Smooth muscle cell of trachea (primary cell): Measurements from ENCODE around the gene ACOT4. TPM values are rescaled to one million over a fixed set of nuclear protein-coding genes. Genes with fewer than 3 reads are reported as not detected.

Source experiments
- total RNA-seq: library from RNA; depleted of rRNA; stranded (reverse); fragments of >200 nt; gene quantifications from 2 replicates; pipeline ENCODE4 v1.2.1, GENCODE V29; 2014

The ACOT4 gene, protein sequence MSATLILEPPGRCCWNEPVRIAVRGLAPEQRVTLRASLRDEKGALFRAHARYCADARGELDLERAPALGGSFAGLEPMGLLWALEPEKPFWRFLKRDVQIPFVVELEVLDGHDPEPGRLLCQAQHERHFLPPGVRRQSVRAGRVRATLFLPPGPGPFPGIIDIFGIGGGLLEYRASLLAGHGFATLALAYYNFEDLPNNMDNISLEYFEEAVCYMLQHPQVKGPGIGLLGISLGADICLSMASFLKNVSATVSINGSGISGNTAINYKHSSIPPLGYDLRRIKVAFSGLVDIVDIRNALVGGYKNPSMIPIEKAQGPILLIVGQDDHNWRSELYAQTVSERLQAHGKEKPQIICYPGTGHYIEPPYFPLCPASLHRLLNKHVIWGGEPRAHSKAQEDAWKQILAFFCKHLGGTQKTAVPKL
- total RNA-seq = 0.15 and 0.99 TPM in 2 replicates

DNA sequence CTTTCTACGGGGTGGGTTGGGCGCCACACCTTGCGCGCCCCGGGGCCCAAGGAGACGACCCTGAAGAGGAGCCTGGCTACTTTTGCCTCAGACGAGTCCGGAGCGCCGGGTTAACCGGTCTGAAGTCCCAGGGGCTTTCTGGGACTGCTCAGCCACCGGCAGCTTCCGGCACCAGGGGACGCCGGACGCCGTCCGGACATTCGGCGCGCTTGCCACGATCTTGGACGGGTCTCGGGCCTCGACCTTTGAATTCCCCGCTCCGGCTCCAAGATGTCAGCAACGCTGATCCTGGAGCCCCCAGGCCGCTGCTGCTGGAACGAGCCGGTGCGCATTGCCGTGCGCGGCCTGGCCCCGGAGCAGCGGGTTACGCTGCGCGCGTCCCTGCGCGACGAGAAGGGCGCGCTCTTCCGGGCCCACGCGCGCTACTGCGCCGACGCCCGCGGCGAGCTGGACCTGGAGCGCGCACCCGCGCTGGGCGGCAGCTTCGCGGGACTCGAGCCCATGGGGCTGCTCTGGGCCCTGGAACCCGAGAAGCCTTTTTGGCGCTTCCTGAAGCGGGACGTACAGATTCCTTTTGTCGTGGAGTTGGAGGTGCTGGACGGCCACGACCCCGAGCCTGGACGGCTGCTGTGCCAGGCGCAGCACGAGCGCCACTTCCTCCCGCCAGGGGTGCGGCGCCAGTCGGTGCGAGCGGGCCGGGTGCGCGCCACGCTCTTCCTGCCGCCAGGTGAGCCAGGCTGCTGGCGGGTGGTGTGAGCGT, at the start of gene ACOT4:
ACOT4 (plus strand) TSS at position 184 of the 760 bp plus-strand sequence; CDS start at position 271, 87 bp downstream.

DNA sequence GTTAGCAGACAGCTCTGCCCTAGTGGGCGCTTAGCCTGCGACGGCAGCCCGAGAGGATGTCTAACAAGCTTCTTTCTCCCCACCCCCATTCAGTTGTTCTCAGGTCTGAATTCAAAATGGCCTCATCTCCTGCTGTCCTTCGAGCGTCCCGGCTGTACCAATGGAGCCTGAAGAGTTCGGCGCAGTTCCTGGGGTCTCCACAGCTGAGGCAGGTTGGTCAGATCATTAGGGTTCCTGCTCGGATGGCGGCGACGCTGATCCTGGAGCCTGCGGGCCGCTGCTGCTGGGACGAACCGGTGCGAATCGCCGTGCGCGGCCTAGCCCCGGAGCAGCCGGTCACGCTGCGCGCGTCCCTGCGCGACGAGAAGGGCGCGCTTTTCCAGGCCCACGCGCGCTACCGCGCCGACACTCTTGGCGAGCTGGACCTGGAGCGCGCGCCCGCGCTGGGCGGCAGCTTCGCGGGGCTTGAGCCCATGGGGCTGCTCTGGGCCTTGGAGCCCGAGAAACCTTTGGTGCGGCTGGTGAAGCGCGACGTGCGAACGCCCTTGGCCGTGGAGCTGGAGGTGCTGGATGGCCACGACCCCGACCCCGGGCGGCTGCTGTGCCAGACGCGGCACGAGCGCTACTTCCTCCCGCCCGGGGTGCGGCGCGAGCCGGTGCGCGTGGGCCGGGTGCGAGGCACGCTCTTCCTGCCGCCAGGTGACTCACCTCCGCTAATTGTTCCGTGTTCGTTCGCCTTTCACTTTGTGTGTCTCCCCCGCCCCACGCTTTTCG, 22.3 kb upstream of the ACOT4 start, which contains the start of gene ACOT2:
ACOT2 (plus strand) TSS at position 29 of the 774 bp plus-strand sequence; CDS start at position 57, 28 bp downstream.

DNA sequence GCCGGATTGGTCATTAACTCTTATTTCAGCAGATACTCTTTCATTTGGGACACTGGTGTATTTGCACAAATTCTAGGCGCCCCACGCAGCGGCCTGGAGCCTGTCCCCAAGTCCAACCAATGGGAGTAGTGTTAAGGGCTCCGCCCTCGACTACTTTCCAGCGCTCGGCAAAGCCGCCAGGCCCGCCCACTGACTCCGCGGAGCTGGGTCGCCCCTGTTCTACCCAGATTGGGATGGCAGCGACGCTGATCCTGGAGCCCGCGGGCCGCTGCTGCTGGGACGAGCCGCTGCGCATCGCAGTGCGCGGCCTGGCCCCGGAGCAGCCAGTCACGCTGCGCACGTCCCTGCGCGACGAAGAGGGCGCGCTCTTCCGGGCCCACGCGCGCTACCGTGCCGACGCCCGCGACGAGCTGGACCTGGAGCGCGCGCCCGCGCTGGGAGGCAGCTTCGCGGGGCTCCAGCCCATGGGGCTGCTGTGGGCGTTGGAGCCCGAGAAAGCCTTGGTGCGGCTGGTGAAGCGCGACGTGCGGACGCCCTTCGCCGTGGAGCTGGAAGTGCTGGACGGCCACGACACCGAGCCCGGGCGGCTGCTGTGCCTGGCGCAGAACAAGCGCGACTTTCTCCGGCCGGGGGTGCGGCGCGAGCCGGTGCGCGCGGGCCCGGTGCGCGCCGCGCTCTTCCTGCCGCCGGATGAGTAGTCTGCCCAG, 20.8 kb downstream of the ACOT4 start, which contains the start of gene ACOT6:
ACOT6 (plus strand) TSS at position 179 of the 707 bp plus-strand sequence; CDS start at position 234, 55 bp downstream.

DNA sequence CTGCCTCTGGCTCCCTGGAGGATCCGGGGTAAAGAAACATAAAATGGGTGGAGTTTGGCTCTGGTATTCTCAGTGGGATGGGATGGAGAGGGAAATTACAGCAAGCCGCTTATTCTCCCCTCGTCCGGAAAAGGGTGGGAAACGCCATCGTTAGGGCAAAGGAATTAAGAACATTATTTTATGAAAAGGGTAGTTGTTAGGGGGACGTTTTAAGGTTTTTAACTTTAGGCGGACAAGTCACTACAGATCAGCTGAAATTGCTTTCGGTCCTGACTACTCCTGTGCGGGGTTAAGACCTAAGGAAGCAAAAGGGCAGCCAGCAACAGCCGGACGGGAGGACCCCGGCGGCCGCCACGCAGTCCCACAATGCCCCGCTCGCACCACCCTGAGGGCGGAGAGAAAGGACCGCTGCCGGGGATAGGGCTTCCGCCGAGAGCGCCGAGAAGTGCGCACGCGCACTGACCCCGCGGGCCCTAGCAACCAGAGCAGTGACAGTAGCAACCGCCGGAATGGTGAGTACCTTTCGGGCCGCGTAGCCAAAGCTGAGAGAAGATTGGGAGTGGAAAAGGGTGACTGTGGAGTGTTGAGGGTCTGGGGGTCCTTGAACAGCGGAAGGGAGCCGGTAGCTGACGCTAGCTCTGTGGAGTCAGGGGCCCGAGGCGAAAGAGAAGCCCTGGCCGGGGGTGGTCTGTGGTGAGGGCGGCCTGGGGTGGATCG, 53.0 kb downstream of the ACOT4 start, which contains the start of gene DNAL1:
DNAL1 (plus strand) TSS at position 456 of the 717 bp plus-strand sequence; CDS start at position 510, 54 bp downstream.

Other genes with a start within 250 kb of the ACOT4 start
- 29.8 and 36.7 TPM in 2 replicates for gene NUMB, start 133.3 kb upstream of the ACOT4 start, total RNA-seq
- 13.5 and 22.7 TPM in 2 replicates for gene RIOX1, start 100.9 kb upstream of the ACOT4 start, total RNA-seq
- gene ACOT1, start 54.7 kb upstream of the ACOT4 start, total RNA-seq = 2.6 and 9.2 TPM in 2 replicates
- gene HEATR4, start 32.9 kb upstream of the ACOT4 start, total RNA-seq = not detected in 2 replicates
- gene ACOT2, start 22.7 kb upstream of the ACOT4 start, total RNA-seq = 29.4 and 36.5 TPM in 2 replicates
- gene ACOT6, start 20.6 kb downstream of the ACOT4 start, total RNA-seq = not detected in 2 replicates
- gene DNAL1, start 53.1 kb downstream of the ACOT4 start, total RNA-seq = 6.0 and 8.1 TPM in 2 replicates
- 15.7 and 30.3 TPM in 2 replicates for gene PNMA1, start 122.5 kb downstream of the ACOT4 start, total RNA-seq